ENCODE measurements around the gene ETF1.

The ETF1 gene

DNA sequence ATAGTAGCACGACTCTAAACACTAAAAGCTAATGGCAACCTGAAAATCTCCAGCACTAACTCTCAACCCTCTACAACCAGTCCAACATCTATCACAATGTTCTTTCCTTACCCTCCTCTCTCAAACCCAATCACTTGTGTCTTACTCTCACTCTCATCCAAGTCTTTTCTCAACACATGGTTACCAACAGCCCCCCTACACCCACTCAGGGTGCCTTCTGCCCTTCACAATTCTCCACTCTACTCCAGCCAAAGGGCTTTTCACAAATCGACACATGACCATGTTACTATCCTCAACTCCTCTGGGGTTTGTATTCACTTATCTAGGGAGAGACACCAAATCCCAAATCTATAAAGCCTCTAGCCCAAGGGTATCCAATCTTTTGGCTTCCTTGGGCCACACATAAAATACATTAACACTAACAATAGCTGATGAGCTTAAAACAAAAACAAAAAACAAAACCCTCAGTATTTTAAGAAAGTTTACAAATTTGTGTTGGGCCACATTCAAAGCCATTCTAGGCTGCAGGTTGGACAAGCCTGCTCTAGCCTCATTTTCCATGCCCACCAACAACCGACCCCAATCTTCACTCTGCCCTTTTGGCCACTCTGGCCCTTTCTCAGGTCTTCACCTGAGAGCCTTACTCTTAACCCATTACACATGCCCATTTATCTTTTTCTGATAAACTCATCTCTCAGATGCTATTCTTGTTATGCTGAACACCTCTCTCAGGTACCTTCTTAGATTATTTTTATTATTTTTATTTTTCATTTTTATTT, 20.5 kb upstream of the ETF1 start:
- DNase-seq (ENCODE audit: low read depth) = no peak

DNA sequence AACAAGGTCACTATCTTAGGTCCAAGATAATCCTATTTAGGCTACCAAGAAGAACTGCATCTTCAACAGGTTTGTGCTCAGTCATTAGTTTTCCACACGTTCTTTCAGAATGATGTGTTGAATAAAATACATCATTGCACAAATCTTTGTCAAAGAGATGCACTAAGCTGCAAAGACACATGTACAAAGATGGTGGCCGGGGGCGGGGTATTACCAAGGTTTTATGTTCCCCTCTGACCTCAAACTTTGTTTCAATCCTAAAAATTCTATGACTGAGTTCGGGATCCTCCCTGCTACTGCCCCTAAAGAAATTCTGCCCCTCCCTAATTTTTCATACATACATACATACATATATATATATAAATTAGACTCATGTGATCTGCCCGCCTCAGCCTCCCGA, 17.9 kb upstream of the ETF1 start:
- no peak for DNase-seq (ENCODE audit: low read depth)

DNA sequence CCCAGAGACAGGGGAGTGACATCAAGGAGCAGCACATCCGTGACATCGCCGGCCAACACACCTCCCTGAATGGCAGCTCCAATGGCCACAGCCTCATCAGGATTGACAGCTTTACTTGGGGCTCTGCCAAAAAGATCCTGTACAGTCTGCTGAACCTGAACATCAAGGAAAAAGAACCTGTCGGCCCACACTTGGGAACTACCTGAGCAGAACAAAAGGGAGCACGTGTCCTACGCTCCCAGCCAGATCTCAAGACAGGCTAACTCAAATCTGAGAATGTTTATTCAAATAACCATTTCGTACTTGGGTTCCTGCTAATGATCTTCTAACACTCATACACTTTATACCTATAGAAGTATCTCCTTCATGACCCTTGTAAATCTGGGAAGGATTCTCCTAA, 16.9 kb upstream of the ETF1 start:
- no peak for DNase-seq (ENCODE audit: low read depth)

DNA sequence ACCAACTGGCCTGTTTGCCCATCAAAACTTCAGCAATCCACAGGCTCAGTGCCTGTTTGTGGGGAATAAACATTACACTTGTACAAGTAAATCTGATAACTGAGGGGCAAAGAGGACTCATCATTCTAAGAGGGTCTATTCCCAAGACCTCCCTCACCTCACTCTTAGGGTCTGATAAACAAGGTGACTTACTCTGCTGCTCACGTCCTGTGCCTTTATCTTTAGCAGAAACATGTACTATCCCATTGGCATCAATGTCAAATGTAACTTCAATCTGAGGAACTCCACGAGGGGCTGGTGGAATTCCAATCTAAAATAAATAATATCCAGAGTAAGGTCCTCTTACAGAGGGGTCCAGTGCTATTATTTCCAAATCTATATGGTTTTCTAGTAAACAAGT, 14.6 kb upstream of the ETF1 start:
- DNase-seq (ENCODE audit: low read depth) = no peak

DNA sequence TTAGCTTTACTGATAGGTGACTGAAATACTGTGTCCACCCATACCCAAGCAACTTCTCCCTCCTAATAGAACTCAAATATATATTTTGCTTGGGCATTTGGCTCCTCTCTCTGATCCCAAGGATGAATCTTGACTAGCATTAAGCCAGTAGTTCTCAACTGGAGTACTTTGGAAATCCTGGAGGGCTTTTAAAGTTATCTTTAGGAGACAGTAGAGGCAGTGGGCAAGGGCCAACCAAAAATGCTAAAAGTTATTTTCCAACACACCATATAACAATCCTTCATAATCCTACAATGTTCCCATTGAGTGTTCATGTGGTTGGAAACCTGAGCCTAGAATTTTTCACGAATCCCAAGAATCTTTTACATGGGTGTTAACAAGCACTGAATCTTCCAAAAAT, 11.1 kb upstream of the ETF1 start:
- no peak for DNase-seq (ENCODE audit: low read depth)

DNA sequence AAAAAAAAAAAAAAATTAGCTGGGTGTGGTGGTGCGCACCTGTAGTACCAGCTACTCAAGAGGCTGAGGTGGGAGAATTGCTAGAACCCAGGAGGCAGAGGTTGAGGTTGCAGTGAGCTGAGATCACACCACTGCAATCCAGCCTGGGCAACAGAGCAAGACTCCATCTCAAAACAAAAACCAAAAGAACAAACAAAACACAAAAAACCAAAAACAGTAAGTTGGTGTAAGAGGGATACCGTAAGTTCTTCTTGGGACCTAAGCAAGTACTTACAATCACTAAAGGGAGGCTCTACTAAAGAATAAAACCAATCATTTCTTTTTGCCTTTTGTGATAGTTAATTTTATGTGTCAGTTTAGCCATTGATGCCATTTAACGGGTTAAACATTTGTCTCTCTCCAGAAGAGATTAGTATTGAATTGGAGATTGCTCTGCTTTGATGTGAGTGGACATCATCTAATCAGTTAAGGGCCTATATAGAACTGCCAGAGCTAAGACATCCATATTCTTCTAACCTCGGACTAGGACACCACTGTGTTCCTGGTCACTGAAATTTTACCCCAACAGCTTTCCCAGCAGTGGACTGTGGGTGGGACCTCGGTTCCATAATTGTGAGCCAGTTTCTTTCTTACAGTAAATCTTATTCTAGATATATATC, 10.5 kb upstream of the ETF1 start:
- DNase-seq (ENCODE audit: low read depth) = no peak

DNA sequence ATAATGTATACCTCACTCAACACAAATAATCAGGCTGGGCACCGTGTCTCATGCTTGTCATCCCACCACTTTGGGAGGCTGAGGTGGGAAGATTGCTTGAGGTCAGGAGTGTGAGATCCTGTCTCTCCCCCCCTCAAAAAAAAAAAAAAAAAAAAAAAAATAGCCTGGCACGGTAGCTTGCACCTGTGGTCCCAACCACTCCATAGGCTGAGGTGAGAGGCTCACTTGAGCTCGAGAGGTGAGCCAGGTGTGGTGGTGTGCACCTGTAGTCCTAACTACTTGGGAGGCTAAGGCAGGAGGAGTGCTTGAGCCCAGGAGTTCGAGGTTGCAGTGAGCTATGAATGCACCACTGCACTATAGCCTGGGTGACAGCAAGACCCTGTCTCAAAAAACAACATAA, 9.6 kb upstream of the ETF1 start:
- DNase-seq (ENCODE audit: low read depth) = no peak

DNA sequence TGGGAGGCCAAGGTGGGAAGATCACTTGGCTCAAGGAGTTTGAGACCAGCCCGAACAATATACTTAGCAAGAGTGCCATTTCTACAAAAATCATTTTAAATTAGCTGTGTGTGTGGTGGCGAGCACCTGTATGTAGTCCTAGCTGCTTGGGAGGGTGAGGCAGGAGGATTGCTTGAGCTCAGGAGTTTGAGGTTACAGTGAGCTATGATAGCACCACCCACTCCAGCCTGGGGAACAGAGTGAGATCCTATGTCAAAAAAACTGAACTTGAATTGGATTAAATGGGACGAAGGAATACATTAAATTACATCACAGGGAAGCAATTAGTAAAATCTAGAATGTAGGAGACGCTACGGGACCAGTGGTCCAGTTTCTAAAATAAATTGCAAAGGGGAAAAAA, 6.4 kb upstream of the ETF1 start:
- no peak for DNase-seq (ENCODE audit: low read depth)

DNA sequence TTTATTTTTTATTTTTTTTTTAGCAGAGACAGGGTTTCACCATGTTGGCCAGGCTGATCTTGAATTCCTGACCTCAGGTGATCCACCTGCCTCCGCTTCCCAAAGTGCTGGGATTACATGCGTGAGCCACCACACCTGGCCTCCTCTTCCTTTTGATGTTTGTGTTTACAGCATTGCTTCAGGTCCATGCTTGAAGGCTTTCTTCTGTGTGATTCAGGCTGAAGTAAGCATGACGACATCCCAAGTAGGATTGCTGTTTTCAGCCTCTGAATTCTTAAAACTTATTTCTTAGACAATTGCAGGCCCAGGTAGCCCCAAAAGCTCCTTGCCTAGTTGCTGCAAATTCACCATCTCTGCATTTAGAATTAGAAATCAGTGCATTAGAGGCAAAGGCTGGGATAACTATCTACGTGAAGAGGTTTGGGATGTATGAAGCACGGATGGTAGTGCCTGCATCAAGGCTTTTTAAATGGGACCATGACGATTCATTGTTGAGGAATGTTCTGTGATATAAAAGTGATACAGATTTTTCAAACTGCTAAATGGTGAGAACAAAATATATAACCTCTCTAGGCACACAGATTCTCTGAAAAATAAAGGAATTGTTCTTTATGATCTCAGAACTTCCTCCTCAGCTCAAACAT, 3.0 kb upstream of the ETF1 start:
- no peak for DNase-seq (ENCODE audit: low read depth)

DNA sequence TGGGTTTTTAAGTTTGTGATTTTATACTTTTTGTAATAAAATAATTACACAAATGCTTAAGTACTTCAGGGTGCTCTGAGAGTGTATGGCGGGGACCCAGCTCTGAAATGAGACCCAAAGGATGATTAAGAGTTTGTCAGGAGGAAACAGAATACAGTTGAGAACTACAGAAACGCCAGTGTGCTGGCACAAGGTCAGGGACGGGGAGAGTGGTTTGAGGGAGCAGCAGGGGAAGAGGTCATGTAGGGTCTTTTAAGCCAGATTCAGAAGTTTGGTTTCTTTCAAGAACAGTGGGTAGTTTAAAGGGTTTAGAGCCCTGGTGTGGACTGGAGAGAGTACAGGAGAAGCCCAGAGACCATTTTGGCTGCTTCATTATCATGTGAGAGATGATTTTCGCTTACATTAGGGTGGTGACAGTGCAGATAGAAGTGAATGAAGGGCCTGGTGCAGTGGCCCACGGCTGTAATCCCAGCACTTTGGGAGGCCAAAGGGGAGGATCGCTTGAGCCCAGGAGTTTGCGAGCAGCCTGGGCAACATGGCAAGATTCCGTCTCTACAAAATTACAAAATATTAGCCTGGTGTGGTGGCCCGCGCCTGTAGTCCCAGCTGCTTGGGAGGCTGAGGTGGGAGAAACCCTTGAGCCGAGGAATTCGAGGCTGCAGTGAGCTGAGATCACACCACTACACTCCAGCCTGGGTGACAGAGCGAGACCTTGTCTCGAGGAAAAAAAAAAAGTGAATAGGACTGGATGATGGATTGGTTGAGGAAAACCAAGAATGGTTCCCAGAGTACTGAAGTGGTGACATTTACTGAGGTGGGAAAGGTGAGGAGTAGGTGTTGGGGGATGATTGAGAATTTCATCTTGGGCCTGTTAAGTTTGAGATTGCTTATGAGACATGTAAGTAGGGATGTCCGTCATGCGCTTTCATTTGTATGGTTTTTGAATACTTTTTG, 1.4 kb upstream of the ETF1 start:
- no peak for DNase-seq (ENCODE audit: low read depth)

DNA sequence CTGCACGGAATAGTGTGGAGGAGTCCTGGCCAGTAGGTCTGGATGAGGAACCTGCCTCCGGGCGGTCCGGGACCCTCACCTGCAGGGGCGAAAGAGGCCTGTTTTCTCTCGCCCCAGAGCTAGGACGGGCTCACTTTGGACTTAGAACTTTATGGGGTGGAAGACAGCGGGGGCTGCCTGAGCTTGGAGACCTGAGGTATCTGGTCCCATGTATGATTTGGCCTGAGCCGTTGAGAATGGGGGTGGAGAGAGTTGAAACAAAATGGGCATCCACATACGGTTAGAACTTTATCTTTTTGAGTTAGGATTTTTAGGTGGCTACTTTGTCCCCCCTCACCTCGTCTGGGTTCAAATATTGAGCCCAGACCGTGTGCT, 681 bp upstream of the ETF1 start:
- no peak for DNase-seq (ENCODE audit: low read depth)

DNA sequence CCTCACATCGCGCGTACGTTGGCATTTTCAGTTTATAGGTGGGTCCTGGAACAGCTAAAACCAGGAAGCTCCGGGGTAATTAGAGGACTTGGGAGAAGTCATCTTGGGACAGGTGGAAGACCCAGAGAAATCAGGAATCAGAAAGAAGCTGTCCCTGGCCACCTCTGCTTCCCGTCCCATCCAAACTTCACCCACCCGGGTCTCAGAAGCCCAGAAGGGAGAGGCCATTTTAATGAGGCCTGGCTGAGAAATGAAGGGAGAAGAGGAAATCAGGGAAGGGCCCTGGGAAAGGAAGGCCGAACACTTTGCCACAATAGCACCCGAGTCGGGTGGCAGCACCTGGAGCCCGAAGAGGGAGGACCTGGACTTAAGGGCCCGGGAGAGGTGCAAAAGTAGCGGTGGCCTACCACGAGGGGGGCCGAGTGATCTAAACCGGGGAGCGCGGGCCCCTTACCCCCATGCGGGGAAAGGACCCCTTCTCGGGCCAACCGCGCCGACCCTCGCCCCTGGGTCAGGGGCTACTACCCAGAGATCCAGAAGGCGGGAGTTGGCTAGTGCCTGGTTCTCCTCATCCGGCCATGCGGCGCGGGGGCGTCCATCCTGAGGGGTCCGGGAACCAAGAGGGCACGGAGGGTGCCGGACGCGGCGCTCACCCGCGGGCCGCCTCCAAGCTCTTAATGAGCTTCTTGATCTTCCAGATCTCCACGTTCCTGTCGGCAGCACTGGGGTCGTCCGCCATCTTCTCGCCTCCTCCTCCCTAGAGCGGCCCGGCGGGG, 668 bp downstream of the ETF1 start:
- no peak for DNase-seq (ENCODE audit: low read depth)

DNA sequence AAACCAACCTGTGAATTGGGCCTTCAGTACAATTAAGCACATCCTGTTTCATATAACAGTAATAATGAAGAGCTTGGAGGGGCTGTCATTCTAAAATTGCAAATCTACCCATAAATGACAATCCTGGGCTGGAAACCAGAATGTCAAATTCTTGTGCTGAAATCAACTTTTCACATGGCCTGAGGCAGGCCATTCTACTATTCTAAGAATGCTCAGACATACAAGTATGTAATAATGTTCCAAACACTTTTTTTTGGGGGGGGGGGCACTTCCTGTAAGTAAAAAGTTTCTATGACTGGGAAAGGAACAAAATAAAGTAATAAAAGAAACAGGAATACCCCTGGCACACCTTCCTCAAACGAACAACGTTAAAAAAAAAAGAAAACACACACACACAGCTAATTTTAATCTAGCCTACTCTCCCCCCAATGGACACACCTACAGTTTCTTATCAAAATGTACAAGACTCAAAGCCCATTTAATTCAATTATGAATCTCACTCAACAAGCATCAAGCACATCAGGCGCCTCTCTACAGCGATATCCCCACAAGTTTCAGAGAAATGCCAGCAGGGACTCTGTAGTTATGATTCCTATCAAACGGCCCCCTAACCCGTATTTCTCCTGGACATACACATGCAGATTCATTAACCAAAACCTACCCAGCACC, 1.4 kb downstream of the ETF1 start:
- DNase-seq (ENCODE audit: low read depth) = no peak

DNA sequence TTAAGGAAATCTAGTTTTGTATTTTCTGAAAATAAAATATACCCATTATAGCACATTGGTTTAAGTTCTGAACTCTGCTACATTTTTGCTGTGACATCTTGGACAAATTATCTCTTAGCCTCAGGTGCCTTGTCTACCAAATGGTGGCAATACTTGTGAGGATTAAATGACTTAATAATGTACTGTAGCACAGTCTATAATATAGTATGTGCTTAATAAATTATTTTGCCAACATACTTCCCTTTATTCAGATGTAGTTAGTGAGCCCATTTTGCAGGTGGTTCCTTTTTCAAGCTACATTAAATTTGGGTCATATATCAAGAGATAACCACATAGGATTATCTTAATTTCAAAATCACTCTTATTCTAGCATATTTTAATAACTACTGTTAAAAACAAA, 3.2 kb downstream of the ETF1 start:
- DNase-seq (ENCODE audit: low read depth) = no peak

DNA sequence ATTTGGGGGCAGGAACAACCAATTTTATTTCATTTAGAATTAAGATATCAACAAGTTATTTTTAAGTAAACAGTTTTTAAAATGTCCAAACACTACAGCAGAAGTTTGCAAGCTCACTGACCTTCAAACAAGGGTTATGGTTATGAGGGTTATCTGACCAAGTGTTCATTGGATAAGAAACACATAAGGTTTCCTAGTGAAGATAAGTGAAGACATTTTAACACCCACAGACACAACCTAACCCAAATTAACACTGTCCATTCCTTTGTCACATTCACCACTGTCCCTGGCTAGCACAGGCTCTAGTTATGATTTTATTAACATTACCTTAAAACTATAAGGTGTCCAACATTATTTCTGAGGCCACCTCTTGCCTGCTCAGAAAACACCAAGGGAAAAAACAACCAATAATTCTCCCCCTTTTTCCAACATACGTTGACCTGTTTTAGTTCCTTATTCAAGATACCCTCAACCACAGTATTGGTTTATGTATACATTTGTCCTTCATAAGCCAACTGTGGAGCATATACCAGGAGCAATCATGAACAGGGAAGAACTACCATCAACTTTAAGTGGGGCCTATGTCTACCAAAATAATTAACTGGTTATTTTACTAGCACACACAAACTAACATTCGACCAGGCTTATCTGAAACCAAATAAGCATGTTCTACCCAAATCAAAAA, 4.0 kb downstream of the ETF1 start:
- no peak for DNase-seq (ENCODE audit: low read depth)

DNA sequence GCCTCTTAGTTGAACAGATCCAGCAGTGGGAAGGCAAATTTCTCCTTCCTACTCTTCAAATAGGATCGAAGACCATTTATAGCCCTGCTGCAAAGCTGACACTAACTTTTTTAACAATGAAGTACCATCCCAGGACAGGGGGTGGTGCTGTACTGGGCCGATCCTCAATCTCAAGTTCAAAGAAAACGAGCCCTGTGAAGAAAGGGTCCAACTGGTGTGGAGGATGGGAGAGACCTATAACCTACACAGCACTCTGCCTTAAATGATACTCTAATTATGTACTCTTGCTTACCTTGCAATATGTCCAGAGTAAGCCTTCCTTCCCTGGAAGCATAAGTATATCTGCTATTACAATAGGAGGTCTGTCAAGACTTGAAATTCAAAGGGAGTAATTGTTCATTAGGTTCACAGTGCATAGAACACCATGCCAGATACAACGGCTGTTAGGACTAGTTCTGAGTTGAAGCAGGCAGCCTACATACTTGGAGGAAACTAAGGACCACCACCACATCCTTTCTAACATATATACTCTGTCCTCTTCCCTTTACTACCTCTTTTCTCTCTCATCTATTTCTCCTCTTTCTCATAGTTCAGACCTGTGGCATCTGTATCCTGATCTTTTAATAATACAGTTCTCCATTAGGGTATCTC, 6.2 kb downstream of the ETF1 start:
- DNase-seq (ENCODE audit: low read depth) = no peak

DNA sequence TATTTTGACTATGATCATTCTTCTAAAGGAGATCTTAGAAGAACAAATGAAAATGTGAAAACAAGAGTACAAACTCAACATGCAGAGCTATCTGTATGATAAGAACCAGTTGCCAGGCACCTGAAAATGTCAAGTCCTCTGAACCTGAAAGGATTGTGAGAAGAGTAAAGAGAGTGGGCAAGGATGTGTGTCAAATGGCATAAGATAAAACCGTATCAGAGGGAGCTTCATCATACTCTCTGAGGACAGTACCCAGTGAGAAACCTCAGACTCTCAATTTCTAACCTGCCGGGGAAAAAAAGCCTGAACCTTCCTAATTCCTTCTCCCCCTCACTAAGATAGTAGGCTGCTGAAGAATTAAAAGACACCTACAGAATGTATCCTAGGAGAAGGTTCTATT, 6.8 kb downstream of the ETF1 start:
- DNase-seq (ENCODE audit: low read depth) = no peak

DNA sequence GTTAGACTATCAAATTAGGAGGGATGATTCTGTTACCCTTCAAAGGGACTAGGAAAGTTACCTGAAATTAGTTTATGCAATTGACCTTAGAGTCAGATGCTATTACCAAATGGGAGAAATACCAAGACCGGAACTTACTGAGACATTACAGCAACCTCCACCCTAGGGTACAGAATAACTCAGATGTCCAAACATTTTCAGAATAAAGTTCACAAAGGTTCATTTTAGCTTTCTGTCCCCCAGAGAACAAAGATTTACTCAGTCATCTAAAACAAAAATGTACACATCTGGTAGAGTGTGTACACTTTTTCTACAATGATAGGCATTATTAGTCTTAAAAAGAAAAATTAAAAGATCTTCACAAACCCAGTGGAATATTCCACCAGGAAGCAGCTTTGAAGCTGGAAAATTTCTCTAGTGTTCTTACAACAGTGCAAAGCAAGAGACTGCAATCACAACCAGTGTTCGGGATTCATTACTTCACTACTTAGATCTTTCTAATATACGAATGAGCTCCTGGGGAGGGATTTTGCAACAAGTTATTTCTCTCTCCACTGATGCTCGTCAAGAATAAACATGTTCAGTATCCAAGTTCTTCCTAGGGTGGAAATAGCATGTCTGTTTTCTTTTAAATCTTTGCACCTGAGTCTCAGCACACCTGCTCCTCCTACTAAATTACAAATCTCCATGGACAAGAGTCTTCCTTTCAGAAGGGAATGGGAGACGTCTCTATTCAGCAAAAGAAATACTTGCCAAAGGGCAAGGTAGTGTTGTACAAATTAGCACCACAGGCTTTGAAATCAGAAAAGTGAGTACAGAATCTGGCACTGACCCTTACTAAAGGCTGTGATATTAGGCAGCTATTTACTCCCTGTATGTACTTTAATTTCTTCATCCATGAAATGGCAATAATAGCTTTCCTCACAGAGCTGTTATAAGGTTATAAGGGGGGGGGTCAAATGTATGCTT, 8.8 kb downstream of the ETF1 start:
- DNase-seq (ENCODE audit: low read depth) = no peak

DNA sequence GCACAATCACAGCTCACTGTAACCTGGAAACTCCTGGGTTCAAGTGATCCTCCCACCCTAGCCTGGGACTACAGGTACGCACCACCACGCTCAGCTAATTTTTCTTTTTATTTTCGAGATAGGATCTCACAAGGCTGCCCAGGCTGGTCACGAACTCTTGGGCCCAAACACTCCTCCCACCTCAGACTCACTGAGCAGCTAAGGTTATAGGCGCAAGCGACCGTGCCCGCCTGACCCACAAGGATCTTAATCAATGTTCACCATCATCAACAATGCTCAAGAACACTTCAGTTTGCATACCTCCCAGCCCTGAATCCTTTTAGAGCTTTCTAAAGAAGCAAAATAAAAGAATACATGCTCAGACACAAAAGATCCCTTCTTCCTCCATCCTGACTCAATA, 13.2 kb downstream of the ETF1 start:
- no peak for DNase-seq (ENCODE audit: low read depth)

All from HS-5 (cell line).